Erythroblast (primary cell): Measurements from ENCODE around the gene CSK.

ENCODE experiments used
- GATA1 ChIP-seq: IDR thresholded peaks from 2 replicates; pipeline ENCODE4 v1.6.1; 2011; ENCODE audit warnings: low read depth, mild to moderate bottlenecking, control low read depth, low read length, moderate library complexity
- POLR2A ChIP-seq: IDR thresholded peaks from 2 replicates; pipeline ENCODE4 v1.6.1; 2011; ENCODE audit warnings: mild to moderate bottlenecking, low read length

DNA sequence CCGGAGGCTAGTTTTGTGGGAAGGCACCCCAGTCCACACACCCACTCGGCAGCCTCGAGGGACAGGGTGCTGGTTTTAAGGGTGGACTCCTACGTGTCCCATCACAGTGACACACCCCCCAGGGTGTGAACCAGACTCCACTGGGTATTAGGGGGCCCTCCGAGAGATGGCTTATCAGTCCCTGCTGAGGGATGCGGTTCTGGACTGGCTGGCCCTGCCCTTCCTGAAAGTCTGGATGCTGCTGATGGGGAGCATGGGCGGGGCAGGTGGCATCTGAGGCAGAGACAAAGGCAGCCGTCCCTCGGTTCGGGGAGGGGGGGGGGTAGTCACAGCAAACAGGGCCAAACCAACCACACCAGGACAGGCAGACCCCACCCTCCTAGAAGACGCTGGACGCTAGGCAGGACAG lies 62.0 kb downstream of the CSK start:
- TF ChIP-seq POLR2A (no peak), GATA1 (no peak)
